Mammary epithelial cell (primary cell): Measurements from ENCODE around the gene CTTNBP2.

ENCODE experiments used
- CTCF ChIP-seq, 2 donors: IDR thresholded peaks in 1 of 2; conservative IDR thresholded peaks in 1 of 2; 2 replicates each; pipeline ENCODE4 v1.5.1; 2011 to 2012; ENCODE audit warnings: inconsistent platforms in 2 of 2, low read length in 2 of 2, mild to moderate bottlenecking in 2 of 2, control low read depth in 1 of 2, low read depth in 1 of 2; ENCODE audit not compliant: insufficient read depth in 1 of 2; ENCODE audit errors: extremely low read depth in 1 of 2
- EZH2 ChIP-seq: IDR thresholded peaks from 2 replicates; pipeline ENCODE4 v1.6.1; 2012; ENCODE audit warnings: low read length, inconsistent platforms, borderline replicate concordance

DNA sequence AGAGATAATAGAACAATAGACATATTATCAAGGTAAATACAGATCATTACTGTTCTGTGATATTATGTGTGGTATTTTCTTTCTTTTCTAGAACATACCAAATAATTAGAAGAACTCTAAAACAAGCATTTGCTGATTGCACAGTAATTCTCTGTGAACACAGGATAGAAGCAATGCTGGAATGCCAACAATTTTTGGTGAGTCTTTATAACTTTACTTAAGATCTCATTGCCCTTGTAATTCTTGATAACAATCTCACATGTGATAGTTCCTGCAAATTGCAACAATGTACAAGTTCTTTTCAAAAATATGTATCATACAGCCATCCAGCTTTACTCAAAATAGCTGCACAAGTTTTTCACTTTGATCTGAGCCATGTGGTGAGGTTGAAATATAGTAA, 207.9 kb downstream of the CTTNBP2 start:
- TF ChIP-seq CTCF (conservative IDR thresholded peaks at IDR 0.05 in 1 of 2, IDR thresholded peaks at IDR 0.05 in 1 of 2; ENCODE audit: extremely low read depth in 1 of 2, insufficient read depth in 1 of 2, low read depth in 1 of 2, low read length in 2 of 2) (no peak), EZH2 (no peak)
